GM06990 (cell line): Measurements from ENCODE around the gene TSPAN4.

Source experiments
- DNase-seq: peaks from one replicate; pipeline ENCODE4 v3.0.0-alpha.2; 2011; ENCODE audit not compliant: insufficient read length; ENCODE audit errors: extremely low read depth
- H3K27me3 ChIP-seq: replicated peaks from 2 replicates; pipeline ENCODE4 v1.6.0; 2011; ENCODE audit warnings: low read length; ENCODE audit not compliant: control insufficient read depth, insufficient read depth
- H3K36me3 ChIP-seq: 2 replicates; pipeline ENCODE4 v1.5.1; 2011; ENCODE audit warnings: low read length; ENCODE audit not compliant: control insufficient read depth, insufficient read depth
- H3K4me3 ChIP-seq: replicated peaks from 2 replicates; pipeline ENCODE4 v1.5.1; 2011; ENCODE audit warnings: low read depth, mild to moderate bottlenecking, control low read depth, low read length
- CTCF ChIP-seq: IDR thresholded peaks from 2 replicates; pipeline ENCODE4 v1.5.1; 2011; ENCODE audit warnings: low read length, control low read depth, mild to moderate bottlenecking, inconsistent platforms; ENCODE audit not compliant: insufficient read depth, poor library complexity, severe bottlenecking

TSPAN4 gene

GRCh38 chr11:842370-843002 is at the start of gene TSPAN4, which contains the start of gene POLR2L:
TSS of gene TSPAN4 (plus strand) at chr11:842852. CDS start at chr11:850305, 7,453 bp downstream.
TSS of gene POLR2L (minus strand) at chr11:842529. CDS start at chr11:842508, 21 bp downstream.
- H3K27me3 ChIP-seq: no peaks in the 10 kb centered on the region
- peaks cover 19% of the 10 kb centered on the region for H3K36me3 ChIP-seq
- no peak for TF ChIP-seq CTCF
- H3K4me3 ChIP-seq: peak within 1 kb of the TSS; percentile 97
- peak; percentile 93 for DNase-seq

- no peak overlapping the region for H3K4me3 ChIP-seq
- H3K27me3 ChIP-seq: no peaks in the 10 kb centered on the region
- TF ChIP-seq CTCF: no peak
- no peak for DNase-seq
- H3K36me3 ChIP-seq: peaks cover 18% of the 10 kb centered on the region
Observed at GRCh38 chr11:792873-793272, 49.8 kb upstream of the TSPAN4 start.

DNA sequence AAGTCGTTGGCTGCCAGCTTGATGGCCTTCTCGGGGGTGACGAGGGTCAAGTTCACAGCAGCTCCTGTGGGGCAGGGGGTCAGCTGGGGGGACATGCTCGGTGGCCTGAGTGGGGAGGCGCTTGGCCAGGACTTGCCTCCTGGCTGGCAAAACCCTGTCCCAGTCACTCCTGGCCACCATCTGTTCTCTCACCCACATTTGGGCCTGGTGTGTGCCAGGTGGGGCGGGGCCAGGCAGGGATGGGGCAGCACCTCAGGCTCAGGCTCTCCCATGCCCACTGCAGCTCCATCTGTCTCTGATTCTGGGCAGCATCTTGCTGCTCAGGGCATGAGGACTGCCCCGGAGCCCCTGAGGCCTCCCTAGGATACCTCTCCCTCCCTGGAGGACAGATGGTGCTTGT is 49.1 kb upstream of the TSPAN4 start:
- H3K4me3 ChIP-seq: no peak overlapping the region
- DNase-seq: no peak
- H3K36me3 ChIP-seq: peaks cover 18% of the 10 kb centered on the region
- TF ChIP-seq CTCF: no peak
- no peaks in the 10 kb centered on the region for H3K27me3 ChIP-seq

DNA sequence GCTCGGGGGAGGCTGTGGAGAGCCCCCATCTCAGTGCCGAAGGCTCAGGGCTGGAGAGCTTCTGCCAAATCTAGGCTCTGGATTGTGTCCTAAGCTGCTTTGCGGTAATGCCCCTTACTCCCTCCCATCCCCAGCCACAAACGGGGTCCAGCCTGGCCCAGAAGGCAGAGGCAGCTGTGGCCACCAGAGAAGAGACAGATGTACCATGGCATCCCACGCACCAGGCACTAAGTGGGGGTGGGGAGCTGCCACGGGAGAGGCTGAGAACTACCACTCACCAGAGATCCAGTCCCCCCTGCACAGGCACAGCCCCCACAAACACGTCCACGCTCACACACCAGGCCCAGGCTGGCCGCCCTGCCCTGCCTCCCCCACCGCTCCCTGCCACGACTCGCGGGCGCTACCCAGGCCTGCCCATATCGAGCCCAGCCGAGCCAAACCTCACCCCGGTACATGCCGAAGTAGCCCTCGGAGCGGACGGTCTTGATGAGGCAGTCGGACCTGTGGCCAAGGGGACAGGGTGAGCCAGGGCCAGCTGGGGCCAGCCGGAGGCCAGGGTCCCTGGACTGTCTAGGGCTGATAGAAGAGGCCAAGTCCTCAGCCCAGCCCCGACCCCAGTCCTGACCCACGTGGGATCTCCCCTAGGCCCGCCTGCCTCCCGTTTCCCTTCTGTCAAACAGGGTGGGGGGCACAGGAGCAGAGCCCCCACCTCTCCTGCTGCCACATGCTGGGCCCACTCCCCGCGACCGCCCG is 48.5 kb upstream of the TSPAN4 start:
- Histone ChIP-seq H3K27me3 (no peaks in the 10 kb centered on the region), H3K36me3 (peaks cover 18% of the 10 kb centered on the region), H3K4me3 (peak overlapping the region; percentile 91; the same call in 1 of the 2 replicates)
- TF ChIP-seq CTCF: no peak
- no peak for DNase-seq

GRCh38 chr11:794766-795633 is 47.7 kb upstream of the TSPAN4 start:
- peaks cover 18% of the 10 kb centered on the region for H3K36me3 ChIP-seq
- no peaks in the 10 kb centered on the region for H3K27me3 ChIP-seq
- no peak for DNase-seq
- H3K4me3 ChIP-seq: peak overlapping the region; percentile 91
- no peak for TF ChIP-seq CTCF
